Measurements from ENCODE around the gene LPP. TPM values are rescaled to one million over a fixed set of nuclear protein-coding genes. Genes with fewer than 3 reads are reported as not detected.

Gene LPP
- polyA plus RNA-seq, 3 donors: 14.1 to 23.2 (median 15.3) TPM

GRCh38 chr3:188584958-188585689 is 431.2 kb downstream of the LPP start:
- DNase-seq: peak in 2 of 3 donors; percentile 23 to 28
- peak overlapping the region in 5 of 7 donors; percentile 54 to 89 (median 79) for H3K27ac Mint-ChIP-seq
- Histone ChIP-seq H3K79me2 (ENCODE audit: insufficient read depth, low read length) (peaks cover 3% of the 10 kb centered on the region), H3K36me3 (replicated peaks in 1 of 2; ENCODE audit: control insufficient read depth in 1 of 2, insufficient read depth in 2 of 2, low read length in 2 of 2) (no peaks in the 10 kb centered on the region), H4K20me1 (ENCODE audit: insufficient read depth, low read length) (no peaks in the 10 kb centered on the region), H2AFZ (ENCODE audit: insufficient read depth, low read depth, low read length, poor library complexity, severe bottlenecking) (no peak overlapping the region), H3K4me1 (ENCODE audit: control insufficient read depth in 1 of 2, insufficient read depth in 2 of 2, low read length in 2 of 2) (peaks cover 72 to 81% of the 10 kb centered on the region in 2 donors), H3K27ac (ENCODE audit: low read depth in 1 of 2, low read length in 2 of 2) (peak overlapping the region in 1 of 2 donors; percentile 61), H3K4me3 (replicated peaks in 1 of 3; ENCODE audit: low read depth in 2 of 3, low read length in 3 of 3) (peak overlapping the region in 1 of 3 experiments; percentile 62), H3K9ac (ENCODE audit: insufficient read depth, low read length, poor library complexity, severe bottlenecking) (no peak overlapping the region), H3K27me3 (ENCODE audit: control insufficient read depth in 2 of 2, insufficient read depth in 2 of 2, low read length in 2 of 2) (no peaks in the 10 kb centered on the region), H3K4me2 (replicated peaks; ENCODE audit: extremely low read depth, low read length, poor library complexity, severe bottlenecking) (peak overlapping the region; percentile 65), H3K9me3 (replicated peaks in 1 of 2; ENCODE audit: control insufficient read depth in 1 of 2, insufficient read depth in 1 of 2, low read length in 2 of 2) (no peaks in the 10 kb centered on the region)
- peaks cover 15% of the 10 kb centered on the region for H3K4me1 Mint-ChIP-seq
- peak; percentile 29 for TF ChIP-seq CTCF (IDR thresholded peaks at IDR 0.05)
- no CpG with 5 or more reads among the region's 4 CpGs for WGBS (ENCODE audit: insufficient coverage)
- H3K36me3 Mint-ChIP-seq: no peaks in the 10 kb centered on the region
- intact Hi-C loops (cut with micrococcal nuclease): loop anchor here in 1 of 2 donors (10.0 kb wide), 3 partner anchors 290 to 840 kb away; partner anchors contain the start of gene BCL6
- no peaks in the 10 kb centered on the region for H3K27me3 Mint-ChIP-seq (ENCODE audit: low read depth in 3 of 3)
- peak overlapping the region; percentile 46 to 51 for H3K4me3 Mint-ChIP-seq
- H3K9me3 Mint-ChIP-seq: peaks cover 0 to 3% (median 0%) of the 10 kb centered on the region in 7 donors

DNA sequence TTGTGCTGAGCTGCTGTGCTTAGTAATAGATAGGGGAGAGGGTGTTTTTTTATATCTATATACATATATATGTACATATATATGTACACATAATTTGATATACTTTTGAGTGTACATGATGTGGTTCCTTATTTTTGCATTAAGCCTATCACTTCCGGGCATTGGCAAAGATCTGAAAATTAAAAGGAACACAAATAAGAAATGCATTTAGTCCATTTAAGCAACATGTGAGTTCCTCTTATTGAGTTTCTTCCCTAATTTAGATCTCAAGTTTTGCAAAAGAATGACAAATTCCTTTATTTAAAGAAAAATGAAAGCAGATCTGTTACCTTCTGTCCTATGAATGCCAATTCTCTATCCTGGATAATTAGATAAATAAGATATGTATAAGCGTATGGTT is 435.1 kb downstream of the LPP start:
- Mint-ChIP-seq H3K4me1 (peaks cover 35% of the 10 kb centered on the region), H3K27me3 (ENCODE audit: low read depth in 3 of 3) (no peaks in the 10 kb centered on the region), H3K27ac (peak overlapping the region; percentile 71 to 97 (median 91)), H3K9me3 (peaks cover 0 to 3% (median 0%) of the 10 kb centered on the region in 7 donors), H3K36me3 (no peaks in the 10 kb centered on the region), H3K4me3 (peak overlapping the region in 1 of 2 donors; percentile 26)
- WGBS (ENCODE audit: insufficient coverage): no CpG with 5 or more reads among the region's 2 CpGs
- TF ChIP-seq CTCF (IDR thresholded peaks at IDR 0.05): no peak
- DNase-seq: peak; percentile 75 to 81 (median 80)
- H3K4me3 ChIP-seq (replicated peaks in 1 of 3; ENCODE audit: low read depth in 2 of 3, low read length in 3 of 3): peak overlapping the region; percentile 31 to 65 (median 38)
- no peak overlapping the region for H3K9ac ChIP-seq (ENCODE audit: insufficient read depth, low read length, poor library complexity, severe bottlenecking)
- H4K20me1 ChIP-seq (ENCODE audit: insufficient read depth, low read length): no peaks in the 10 kb centered on the region
- H3K4me2 ChIP-seq (replicated peaks; ENCODE audit: extremely low read depth, low read length, poor library complexity, severe bottlenecking): peak overlapping the region; percentile 72
- H2AFZ ChIP-seq (ENCODE audit: insufficient read depth, low read depth, low read length, poor library complexity, severe bottlenecking): no peak overlapping the region
- H3K9me3 ChIP-seq (replicated peaks in 1 of 2; ENCODE audit: control insufficient read depth in 1 of 2, insufficient read depth in 1 of 2, low read length in 2 of 2): no peaks in the 10 kb centered on the region
- no peaks in the 10 kb centered on the region for H3K27me3 ChIP-seq (ENCODE audit: control insufficient read depth in 2 of 2, insufficient read depth in 2 of 2, low read length in 2 of 2)
- peak overlapping the region in 1 of 2 donors; percentile 73 for H3K27ac ChIP-seq (ENCODE audit: low read depth in 1 of 2, low read length in 2 of 2)
- H3K4me1 ChIP-seq (ENCODE audit: control insufficient read depth in 1 of 2, insufficient read depth in 2 of 2, low read length in 2 of 2): peaks cover 48 to 55% of the 10 kb centered on the region in 2 donors
- intact Hi-C loops (cut with micrococcal nuclease): loop anchor here in 1 of 2 donors (10.0 kb wide), 3 partner anchors 294 to 844 kb away; partner anchors contain the start of gene BCL6
- H3K79me2 ChIP-seq (ENCODE audit: insufficient read depth, low read length): peaks cover 11% of the 10 kb centered on the region
- H3K36me3 ChIP-seq (replicated peaks in 1 of 2; ENCODE audit: control insufficient read depth in 1 of 2, insufficient read depth in 2 of 2, low read length in 2 of 2): no peaks in the 10 kb centered on the region

Data from CD14-positive monocyte (primary cell).